ENCODE measurements around the gene WNT6.
A peak's percentile ranks its signal among the peaks of the same experiment; 100 is the strongest.

Gene WNT6

GRCh38 chr2:218894151-218894879 lies 34.7 kb downstream of the WNT6 start:
- no peak for DNase-seq

- DNase-seq: no peak
These were observed 35.2 kb downstream of the WNT6 start for GRCh38 chr2:218894880-218895157.

GRCh38 chr2:218895326-218895725 lies 35.7 kb downstream of the WNT6 start:
- DNase-seq: no peak

GRCh38 chr2:218895759-218896500 lies 36.3 kb downstream of the WNT6 start:
- DNase-seq: no peak

GRCh38 chr2:218896501-218897393 lies 37.1 kb downstream of the WNT6 start:
- peak; percentile 78 for DNase-seq

- DNase-seq: peak; percentile 44
These were observed 37.9 kb downstream of the WNT6 start for GRCh38 chr2:218897394-218898108.

- DNase-seq: peak; percentile 83
These were observed 38.7 kb downstream of the WNT6 start for GRCh38 chr2:218898109-218898878.

GRCh38 chr2:218899147-218899546 lies 39.5 kb downstream of the WNT6 start:
- DNase-seq: no peak

- DNase-seq: no peak
These were observed 42.8 kb downstream of the WNT6 start for GRCh38 chr2:218902427-218902826.

GRCh38 chr2:218904176-218904575 lies 44.6 kb downstream of the WNT6 start:
- no peak for DNase-seq

- DNase-seq: peak; percentile 90
These were observed 49.4 kb downstream of the WNT6 start for GRCh38 chr2:218908721-218909619.

GRCh38 chr2:218910741-218911140 lies 51.1 kb downstream of the WNT6 start:
- DNase-seq: no peak

- no peak for DNase-seq
These were observed 60.9 kb downstream of the WNT6 start for GRCh38 chr2:218920504-218920903.

Measured in CD4-positive, alpha-beta T cell treated with Interleukin-6 for 4 hours (primary cell).